GM19023 (cell line): ENCODE measurements around the gene NTRK3.
"Not testable (repeated sequence)": the region's sequence is repeated elsewhere in the genome, so short reads cannot be mapped to it uniquely, and the experiment has no call there.

ENCODE experiments used
- ATAC-seq: cut with Tn5 transposase; IDR thresholded peaks from one replicate; pipeline ENCODE4 v1.9.1; 2021; ENCODE audit warnings: mild to moderate bottlenecking, moderate library complexity; ENCODE audit not compliant: unreplicated experiment

NTRK3 gene

GRCh38 chr15:87849181-87849580, 407.4 kb downstream of the NTRK3 start:
- ATAC-seq: no peak

- no peak for ATAC-seq
Observed at GRCh38 chr15:87848012-87848411, 408.5 kb downstream of the NTRK3 start.

GRCh38 chr15:87846746-87847145, 409.8 kb downstream of the NTRK3 start:
- no peak for ATAC-seq

- no peak for ATAC-seq
Observed at GRCh38 chr15:87843312-87843711, 413.2 kb downstream of the NTRK3 start.

DNA sequence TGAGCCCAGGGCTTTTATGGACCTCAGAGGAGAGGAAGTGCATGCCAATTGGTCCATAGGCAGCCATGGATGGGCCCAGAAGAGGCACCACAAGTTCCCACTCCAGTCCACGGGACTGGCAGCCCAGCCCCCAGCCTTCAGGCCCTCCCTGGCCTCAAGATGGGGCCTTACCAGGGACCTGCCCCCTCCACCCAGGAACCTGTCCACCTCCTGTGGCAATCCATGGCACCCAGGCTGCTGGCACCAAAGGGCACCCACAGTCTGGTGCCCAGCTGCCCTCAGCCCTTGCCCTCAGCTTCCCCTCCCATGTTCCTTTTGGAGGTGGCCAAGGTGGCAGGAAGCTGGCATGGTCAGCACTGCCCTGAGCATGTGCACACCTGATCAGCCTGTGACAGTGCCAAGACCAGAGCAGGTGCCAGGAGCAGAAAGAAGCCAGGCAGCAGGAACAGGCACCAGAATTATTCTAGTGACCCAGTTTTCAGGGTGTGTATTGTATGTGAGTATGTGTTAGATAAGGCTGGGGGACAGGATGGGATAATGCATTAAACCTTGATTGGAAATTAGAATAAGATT, 415.0 kb downstream of the NTRK3 start:
- ATAC-seq: no peak

- ATAC-seq: not testable (repeated sequence)
Observed at GRCh38 chr15:87835830-87836229, 420.7 kb downstream of the NTRK3 start.

- not testable (repeated sequence) for ATAC-seq
Observed at GRCh38 chr15:87833333-87833732, 423.2 kb downstream of the NTRK3 start.

- ATAC-seq: no peak
Observed at GRCh38 chr15:87829332-87830050, 427.0 kb downstream of the NTRK3 start.

GRCh38 chr15:87828608-87829007, 427.9 kb downstream of the NTRK3 start:
- ATAC-seq: no peak

- no peak for ATAC-seq
Observed at GRCh38 chr15:87827131-87827530, 429.4 kb downstream of the NTRK3 start.

DNA sequence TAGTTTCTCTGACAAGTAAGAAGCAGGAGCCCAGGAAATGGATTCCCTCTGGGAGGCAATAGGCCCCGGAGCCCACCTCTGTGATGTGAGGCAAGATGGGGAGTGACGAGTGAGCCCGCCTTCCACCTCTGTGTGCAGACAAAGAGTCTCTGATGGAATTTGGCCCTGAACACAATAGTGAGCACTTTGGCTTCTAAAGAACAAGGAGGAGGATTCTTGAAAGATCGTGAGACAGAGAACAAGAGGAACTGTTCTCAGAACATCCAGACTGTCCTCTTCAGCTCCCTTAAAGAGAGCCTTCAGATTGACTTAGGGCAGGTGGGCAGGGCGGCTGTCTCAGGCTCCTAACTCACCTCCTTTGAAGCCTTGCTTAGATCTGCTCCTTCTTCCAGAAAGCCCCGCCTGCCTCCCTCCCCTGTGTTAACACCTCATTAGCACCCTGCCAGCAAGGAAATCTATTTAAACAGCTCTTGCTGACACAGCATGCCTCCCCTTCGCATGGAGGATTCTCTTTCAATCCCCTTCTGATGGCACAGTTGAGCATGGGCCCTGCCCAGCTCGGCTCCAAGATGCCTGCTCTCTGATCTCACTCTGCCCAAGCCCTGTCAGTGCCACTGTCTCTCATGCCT, 430.3 kb downstream of the NTRK3 start:
- no peak for ATAC-seq

- ATAC-seq: no peak
Observed at GRCh38 chr15:87818756-87819155, 437.8 kb downstream of the NTRK3 start.

DNA sequence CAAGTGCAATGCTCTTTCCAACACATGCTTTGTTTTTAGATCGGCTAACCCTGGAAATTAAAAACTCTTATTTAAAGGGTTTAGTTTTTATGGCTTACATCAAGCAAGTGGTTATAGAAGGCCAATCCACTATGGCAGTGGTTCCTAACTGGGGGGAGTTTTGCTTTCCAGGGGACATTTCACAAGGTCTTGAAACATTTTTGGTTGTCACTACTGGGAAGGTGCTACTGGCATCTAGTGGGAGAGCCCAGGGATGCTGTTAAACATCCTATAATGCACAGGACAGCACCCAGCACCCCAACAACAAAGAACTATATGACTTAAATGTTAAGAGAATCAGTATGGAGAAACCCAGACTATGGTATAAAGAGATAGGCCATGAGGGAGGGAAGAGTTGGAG, 439.0 kb downstream of the NTRK3 start:
- no peak for ATAC-seq

GRCh38 chr15:87816811-87817210, 439.7 kb downstream of the NTRK3 start:
- no peak for ATAC-seq

GRCh38 chr15:87816016-87816415, 440.5 kb downstream of the NTRK3 start:
- no peak for ATAC-seq
